ENCODE results near the gene SMIM8. TPM values are rescaled to one million over a fixed set of nuclear protein-coding genes. Genes with fewer than 3 reads are reported as not detected.

SMIM8 gene
- total RNA-seq, 1 experiment from 2014 or later = 3.2 TPM

DNA sequence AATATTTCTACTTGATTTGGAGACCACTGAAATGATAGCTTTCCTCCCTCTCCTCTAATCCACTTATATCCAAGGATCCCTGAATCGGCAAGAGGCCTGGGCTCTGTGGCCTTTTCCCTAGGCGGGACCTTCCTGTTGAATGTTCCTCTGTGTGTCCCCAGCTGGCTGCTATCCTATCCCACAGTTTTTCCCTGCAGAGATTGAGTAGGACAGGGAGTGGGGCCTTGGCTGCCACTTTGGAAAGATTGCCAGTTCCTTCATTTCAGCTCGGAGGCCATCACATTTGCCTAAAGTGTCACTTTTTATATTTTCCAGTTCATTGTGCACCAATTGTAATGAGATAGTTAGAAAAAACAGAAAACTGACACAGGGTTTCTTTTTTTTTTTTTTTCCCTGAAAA is 38.9 kb upstream of the SMIM8 start:
- DNase-seq (ENCODE audit: unreplicated experiment) = no peak
- no peak overlapping the region for H3K4me3 Mint-ChIP-seq (ENCODE audit: unreplicated experiment)
- ChIA-PET CTCF (interaction anchor here (0.7 to 1.1 kb wide), 4 partner anchors 16 to 107 kb away, joined by 3 to 4 read pairs (median 3); partner anchors contain the start of gene SMIM8), POLR2A (interaction anchor here (0.6 to 1.4 kb wide), 2 partner anchors 9 to 86 kb away, joined by 3 to 6 read pairs; no protein-coding TSS in a partner anchor)
- peaks cover 13% of the 10 kb centered on the region for H3K9me3 Mint-ChIP-seq (ENCODE audit: unreplicated experiment)
- peaks cover 7% of the 10 kb centered on the region for H3K4me1 Mint-ChIP-seq (ENCODE audit: insufficient read depth, unreplicated experiment)
- H3K27me3 Mint-ChIP-seq (ENCODE audit: insufficient read depth, unreplicated experiment) = no peaks in the 10 kb centered on the region
- no peak overlapping the region for H3K27ac Mint-ChIP-seq (ENCODE audit: low read depth, unreplicated experiment)
- intact Hi-C loops (cut with micrococcal nuclease) = no loop called here
- no peak for TF ChIP-seq CTCF (IDR thresholded peaks at IDR 0.05; ENCODE audit: unreplicated experiment)
- BruUV-seq (replicated peaks) = no TSS peak
- H3K36me3 Mint-ChIP-seq (ENCODE audit: insufficient read depth, unreplicated experiment) = no peaks in the 10 kb centered on the region

DNA sequence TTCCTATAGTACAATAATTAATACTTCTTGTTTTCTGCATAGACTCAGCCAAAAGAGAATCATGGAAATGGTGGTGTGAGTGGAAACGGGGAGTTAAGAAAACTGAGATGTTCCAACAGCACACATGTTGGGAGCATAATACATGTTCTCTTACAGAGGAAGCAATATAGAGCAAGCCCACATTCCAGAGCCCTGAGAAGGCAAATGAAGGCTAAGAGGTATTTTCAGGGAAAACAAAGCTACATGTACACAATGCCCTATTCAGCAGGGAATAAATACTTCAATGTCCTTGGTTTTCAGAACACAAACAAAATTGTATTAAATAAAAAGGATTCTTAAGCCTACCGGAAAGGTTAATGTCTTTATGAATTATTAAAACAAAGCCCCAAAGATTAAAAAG is 35.1 kb upstream of the SMIM8 start:
- H3K4me1 Mint-ChIP-seq (ENCODE audit: insufficient read depth, unreplicated experiment) = peaks cover 7% of the 10 kb centered on the region
- DNase-seq (ENCODE audit: unreplicated experiment) = no peak
- BruUV-seq (replicated peaks) = no TSS peak
- CTCF ChIA-PET = interaction anchor here (0.6 kb wide), 1 partner anchor 1390 kb away, joined by 3 read pairs; no protein-coding TSS in a partner anchor
- POLR2A ChIA-PET = interaction anchor here (1.2 kb wide), 1 partner anchor 12 kb away, joined by 3 read pairs; no protein-coding TSS in a partner anchor
- peaks cover 13% of the 10 kb centered on the region for H3K9me3 Mint-ChIP-seq (ENCODE audit: unreplicated experiment)
- intact Hi-C loops (cut with micrococcal nuclease) = no loop called here
- no peak overlapping the region for H3K4me3 Mint-ChIP-seq (ENCODE audit: unreplicated experiment)
- TF ChIP-seq CTCF (IDR thresholded peaks at IDR 0.05; ENCODE audit: unreplicated experiment) = no peak
- no peak overlapping the region for H3K27ac Mint-ChIP-seq (ENCODE audit: low read depth, unreplicated experiment)
- H3K36me3 Mint-ChIP-seq (ENCODE audit: insufficient read depth, unreplicated experiment) = no peaks in the 10 kb centered on the region
- no peaks in the 10 kb centered on the region for H3K27me3 Mint-ChIP-seq (ENCODE audit: insufficient read depth, unreplicated experiment)

DNA sequence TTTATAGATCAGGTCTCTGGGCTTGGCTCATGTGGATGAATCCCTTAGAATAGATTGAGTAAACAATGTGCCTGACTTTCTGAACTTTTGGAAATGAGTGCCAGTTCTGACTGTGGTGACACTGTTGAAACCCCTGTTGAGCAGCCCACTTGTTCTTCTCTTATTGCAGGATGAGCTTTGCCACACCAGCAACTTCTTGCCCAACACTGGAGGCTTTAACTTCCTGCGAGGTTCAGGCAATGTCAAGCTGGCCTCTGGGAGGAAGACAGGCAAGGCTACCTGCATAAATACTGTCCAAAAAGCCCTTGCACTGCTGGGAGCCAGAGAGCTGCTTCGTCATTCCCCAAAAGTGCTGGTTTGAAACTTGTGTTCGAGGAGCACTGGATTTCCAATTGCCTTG is 32.8 kb upstream of the SMIM8 start:
- no peak for DNase-seq (ENCODE audit: unreplicated experiment)
- H3K4me3 Mint-ChIP-seq (ENCODE audit: unreplicated experiment) = no peak overlapping the region
- ChIA-PET POLR2A (interaction anchor here (1.0 kb wide), 1 partner anchor 10 kb away, joined by 4 read pairs; no protein-coding TSS in a partner anchor), CTCF (interaction anchor here (0.6 kb wide), 2 partner anchors 33 to 1378 kb away, joined by 3 read pairs; no protein-coding TSS in a partner anchor)
- no TSS peak for BruUV-seq (replicated peaks)
- peaks cover 2% of the 10 kb centered on the region for H3K27me3 Mint-ChIP-seq (ENCODE audit: insufficient read depth, unreplicated experiment)
- H3K36me3 Mint-ChIP-seq (ENCODE audit: insufficient read depth, unreplicated experiment) = no peaks in the 10 kb centered on the region
- peaks cover 13% of the 10 kb centered on the region for H3K4me1 Mint-ChIP-seq (ENCODE audit: insufficient read depth, unreplicated experiment)
- no peak overlapping the region for H3K27ac Mint-ChIP-seq (ENCODE audit: low read depth, unreplicated experiment)
- no peak for TF ChIP-seq CTCF (IDR thresholded peaks at IDR 0.05; ENCODE audit: unreplicated experiment)
- intact Hi-C loops (cut with micrococcal nuclease) = no loop called here
- peaks cover 13% of the 10 kb centered on the region for H3K9me3 Mint-ChIP-seq (ENCODE audit: unreplicated experiment)

DNA sequence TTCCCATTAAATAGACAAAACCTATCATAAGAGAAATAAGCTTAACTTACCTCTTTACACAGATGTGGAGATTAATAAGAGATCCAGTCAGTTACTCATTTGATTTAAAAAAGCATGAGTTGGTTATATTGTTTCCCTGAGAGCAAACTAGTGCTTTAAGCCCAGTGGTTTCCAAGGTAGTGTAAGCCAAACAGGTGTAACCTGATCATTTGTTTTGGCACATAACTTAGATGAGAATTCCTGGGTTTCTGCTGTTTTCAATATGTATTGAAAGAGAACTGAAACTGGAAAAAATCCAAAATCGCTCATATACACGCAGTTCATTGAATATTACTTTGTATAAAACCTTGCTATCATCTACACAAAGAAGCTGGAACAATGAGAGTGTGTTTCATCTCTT is 30.5 kb upstream of the SMIM8 start:
- intact Hi-C loops (cut with micrococcal nuclease) = no loop called here
- POLR2A ChIA-PET = interaction anchor here (0.6 to 1.5 kb wide), 2 partner anchors 8 to 1652 kb away, joined by 3 to 6 read pairs; no protein-coding TSS in a partner anchor
- CTCF ChIA-PET = interaction anchor here (0.5 to 1.5 kb wide), 3 partner anchors 31 to 614 kb away, joined by 3 read pairs; partner anchors contain the start of gene SMIM8
- DNase-seq (ENCODE audit: unreplicated experiment) = peak; percentile 29
- no peak overlapping the region for H3K27ac Mint-ChIP-seq (ENCODE audit: low read depth, unreplicated experiment)
- no TSS peak for BruUV-seq (replicated peaks)
- peaks cover 13% of the 10 kb centered on the region for H3K27me3 Mint-ChIP-seq (ENCODE audit: insufficient read depth, unreplicated experiment)
- H3K36me3 Mint-ChIP-seq (ENCODE audit: insufficient read depth, unreplicated experiment) = no peaks in the 10 kb centered on the region
- no peak for TF ChIP-seq CTCF (IDR thresholded peaks at IDR 0.05; ENCODE audit: unreplicated experiment)
- peaks cover 13% of the 10 kb centered on the region for H3K4me1 Mint-ChIP-seq (ENCODE audit: insufficient read depth, unreplicated experiment)
- no peak overlapping the region for H3K4me3 Mint-ChIP-seq (ENCODE audit: unreplicated experiment)
- no peaks in the 10 kb centered on the region for H3K9me3 Mint-ChIP-seq (ENCODE audit: unreplicated experiment)

Data from MCF 10A (cell line).